DMS153 treated with DMSO at 0.1 percent for 48 hours (cell line): Measurements from ENCODE around the gene ACAD9.
"Not testable (repeated sequence)": the region's sequence is repeated elsewhere in the genome, so short reads cannot be mapped to it uniquely, and the experiment has no call there.

Source experiments
- DNase-seq: peaks from one replicate; lab custom pipeline; 2025; ENCODE audit not compliant: unreplicated experiment; lab: John Stamatoyannopoulos, UW

The ACAD9 gene

DNA sequence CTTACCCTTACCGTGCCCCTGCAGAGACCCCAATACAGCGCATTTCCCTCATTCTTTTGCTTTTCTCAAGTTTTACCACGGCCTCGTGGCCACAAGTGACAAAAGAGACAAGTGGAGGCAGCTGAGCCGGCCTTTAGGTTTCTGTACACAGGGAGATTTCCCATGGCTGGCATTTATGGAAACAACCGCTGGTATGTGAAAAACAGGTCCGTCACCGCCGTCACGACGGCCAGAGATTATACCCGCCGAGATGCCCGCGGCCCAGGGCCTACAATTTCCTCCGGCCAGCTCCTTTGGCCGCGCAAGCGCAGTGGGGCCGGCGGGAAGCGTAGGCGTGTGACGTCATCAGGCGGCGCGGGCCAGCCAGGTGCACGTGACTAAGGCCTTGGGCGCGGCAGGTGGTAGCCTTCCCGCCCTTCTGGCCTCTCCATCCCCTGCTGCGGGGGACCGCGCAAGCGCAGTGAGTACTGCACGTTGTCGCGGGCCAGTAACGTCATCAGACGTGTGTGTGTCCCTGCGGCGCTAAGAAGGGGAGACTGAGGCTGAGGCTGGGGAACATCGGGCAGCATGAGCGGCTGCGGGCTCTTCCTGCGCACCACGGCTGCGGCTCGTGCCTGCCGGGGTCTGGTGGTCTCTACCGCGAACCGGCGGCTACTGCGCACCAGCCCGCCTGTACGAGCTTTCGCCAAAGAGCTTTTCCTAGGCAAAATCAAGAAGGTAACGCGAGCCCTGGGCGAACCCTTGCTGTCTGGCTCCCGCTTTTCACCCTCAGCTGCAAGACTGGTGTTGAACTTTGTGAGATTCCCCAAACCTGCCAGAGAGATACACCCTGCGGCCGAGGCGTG, at the start of gene ACAD9:
ACAD9 (plus strand) TSS at position 496 of the 845 bp plus-strand sequence; CDS start at position 568, 72 bp downstream.
- DNase-seq = peak; percentile 97

- not testable (repeated sequence) for DNase-seq
These were observed 49.3 kb upstream of the ACAD9 start for GRCh38 chr3:128829925-128830625.

DNA sequence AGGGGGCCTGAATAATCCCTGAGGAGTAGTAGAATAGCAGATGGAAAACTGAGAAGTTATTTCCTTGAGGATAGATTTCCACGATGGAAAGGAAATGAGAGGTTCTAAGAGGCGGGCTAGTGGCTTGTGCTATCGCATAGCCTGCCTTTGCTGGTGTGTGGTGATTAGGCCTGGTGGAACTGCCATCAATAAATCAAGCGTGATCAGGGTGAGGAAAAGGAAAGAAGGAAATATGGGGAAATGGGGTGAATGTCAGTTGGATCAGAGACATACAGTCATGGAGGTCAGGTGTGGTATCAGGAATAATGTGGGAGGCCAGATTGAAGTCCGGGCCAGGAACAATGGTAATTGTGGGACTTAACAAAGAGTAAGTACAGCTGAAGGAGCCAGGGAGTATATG, 48.7 kb upstream of the ACAD9 start:
- DNase-seq = not testable (repeated sequence)

DNA sequence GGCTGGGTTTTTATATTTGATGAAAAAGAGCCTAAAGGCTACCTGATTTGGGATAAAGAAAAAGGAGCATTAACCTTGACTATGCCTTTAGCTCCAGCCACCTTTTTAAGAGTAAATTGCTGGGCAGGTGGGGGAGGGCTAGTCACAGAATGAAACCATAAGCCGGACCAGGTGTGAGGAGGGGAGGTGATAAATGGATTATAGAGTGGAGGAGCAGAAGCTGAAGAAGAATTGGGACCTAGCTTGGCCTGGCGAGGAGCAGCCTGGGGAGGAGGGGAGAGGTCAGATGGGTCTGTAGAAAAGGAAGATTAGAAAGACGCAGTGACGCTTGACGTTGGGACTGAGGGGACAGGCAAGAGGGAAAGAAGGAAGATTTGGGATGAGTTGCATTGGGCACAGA, 46.4 kb upstream of the ACAD9 start:
- not testable (repeated sequence) for DNase-seq

DNA sequence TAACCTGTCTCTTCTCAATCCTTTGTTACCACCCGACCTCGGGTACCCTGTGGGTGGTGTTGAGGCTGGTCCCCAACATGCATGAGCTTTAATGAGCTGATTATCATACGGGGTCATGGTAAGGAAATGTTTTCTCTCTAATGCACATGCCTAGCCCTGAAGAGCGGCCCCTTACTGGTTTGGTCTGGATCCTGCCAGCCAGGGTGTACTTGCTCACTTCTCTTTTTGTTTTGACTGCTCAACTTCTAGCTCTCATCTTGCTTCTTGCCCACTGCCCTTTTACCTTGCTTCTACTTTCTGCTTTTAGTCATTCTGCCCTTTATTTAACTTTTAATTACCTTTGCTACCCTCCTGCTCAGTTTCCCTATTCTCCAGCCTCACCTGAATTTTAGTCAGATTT, 44.3 kb upstream of the ACAD9 start:
- no peak for DNase-seq

GRCh38 chr3:128841926-128842920, 37.2 kb upstream of the ACAD9 start:
- DNase-seq = no peak

DNA sequence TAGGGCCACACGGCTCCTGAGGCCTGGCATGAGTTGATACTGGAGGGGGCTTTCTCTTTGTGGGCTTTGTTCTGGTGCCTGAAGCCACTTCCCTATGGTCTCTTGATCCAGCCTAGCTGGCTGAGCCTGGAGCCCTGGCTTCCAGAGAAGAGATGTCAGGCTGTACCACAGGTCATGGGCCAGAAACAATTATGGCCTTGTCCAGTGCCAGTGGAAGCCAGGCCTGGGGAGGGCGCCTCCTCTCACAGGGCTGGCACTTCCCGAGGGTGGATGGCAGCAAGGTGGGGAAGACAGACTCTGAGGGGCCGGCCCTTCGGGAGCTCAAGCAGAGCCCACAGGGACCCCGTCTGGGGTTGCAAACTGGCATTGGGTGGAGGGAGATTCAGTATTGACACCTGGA, 34.9 kb upstream of the ACAD9 start:
- no peak for DNase-seq

GRCh38 chr3:128845119-128845777, 34.2 kb upstream of the ACAD9 start:
- no peak for DNase-seq

GRCh38 chr3:128845778-128846485, 33.5 kb upstream of the ACAD9 start:
- DNase-seq = peak; percentile 76

DNA sequence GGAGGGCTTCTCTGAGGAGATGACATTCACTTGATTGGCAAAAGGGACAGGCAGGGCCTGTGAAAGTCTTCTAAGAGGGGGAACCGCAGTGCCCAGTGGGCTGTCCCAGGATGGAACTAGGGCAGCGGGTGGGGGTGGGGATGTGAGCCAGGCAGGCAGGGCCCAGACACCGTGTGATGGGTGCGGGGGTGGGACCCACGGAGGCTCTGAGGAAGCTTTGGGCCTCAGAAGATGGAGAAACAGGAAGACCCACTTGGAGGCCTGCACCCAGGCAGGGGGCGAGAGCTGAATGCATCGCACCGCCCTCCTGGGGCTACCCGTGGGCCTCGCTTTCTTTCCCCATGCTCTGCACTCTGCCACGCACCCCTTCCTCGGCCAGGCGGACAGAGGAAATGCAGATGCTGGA, 32.9 kb upstream of the ACAD9 start:
- DNase-seq = no peak

DNA sequence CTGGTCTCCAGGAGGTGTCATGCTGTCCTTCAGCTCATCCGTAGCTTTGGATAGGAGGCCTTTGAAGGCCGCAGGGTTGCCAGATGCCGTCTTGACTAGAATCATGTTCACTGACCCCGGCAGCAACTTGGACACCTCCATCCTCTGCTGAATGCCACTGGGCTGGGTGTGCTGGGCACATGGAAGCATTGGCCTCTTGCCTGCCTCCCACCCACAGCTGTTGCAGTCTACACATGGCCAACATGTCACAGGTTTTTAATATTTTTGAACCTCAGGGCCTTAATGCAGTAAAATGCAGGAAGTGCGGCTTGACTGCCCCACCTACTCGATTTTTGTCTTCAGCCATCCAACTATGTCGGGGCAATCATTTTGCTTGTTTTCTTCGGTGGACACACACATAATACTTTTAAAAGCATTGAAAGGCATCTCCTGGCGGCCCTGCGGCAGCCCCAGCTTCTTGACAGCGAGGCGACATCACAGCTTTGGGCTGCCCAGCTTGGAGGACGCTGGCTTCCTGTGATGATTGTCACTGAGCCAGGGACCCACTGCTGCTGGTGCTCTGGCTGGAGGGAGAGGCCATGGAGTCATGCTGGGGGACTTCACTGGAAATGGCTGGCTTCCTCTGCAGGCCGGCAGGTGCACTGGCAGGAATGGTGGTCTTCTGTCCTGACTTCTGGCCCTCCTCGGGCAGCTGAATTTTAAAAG, 31.6 kb upstream of the ACAD9 start:
- no peak for DNase-seq

- DNase-seq = no peak
These were observed 30.5 kb upstream of the ACAD9 start for GRCh38 chr3:128848936-128849335.

- DNase-seq = no peak
These were observed 29.4 kb upstream of the ACAD9 start for GRCh38 chr3:128849911-128850455.

- no peak for DNase-seq
These were observed 28.9 kb upstream of the ACAD9 start for GRCh38 chr3:128850544-128850943.

GRCh38 chr3:128851601-128852000, 27.8 kb upstream of the ACAD9 start:
- no peak for DNase-seq

DNA sequence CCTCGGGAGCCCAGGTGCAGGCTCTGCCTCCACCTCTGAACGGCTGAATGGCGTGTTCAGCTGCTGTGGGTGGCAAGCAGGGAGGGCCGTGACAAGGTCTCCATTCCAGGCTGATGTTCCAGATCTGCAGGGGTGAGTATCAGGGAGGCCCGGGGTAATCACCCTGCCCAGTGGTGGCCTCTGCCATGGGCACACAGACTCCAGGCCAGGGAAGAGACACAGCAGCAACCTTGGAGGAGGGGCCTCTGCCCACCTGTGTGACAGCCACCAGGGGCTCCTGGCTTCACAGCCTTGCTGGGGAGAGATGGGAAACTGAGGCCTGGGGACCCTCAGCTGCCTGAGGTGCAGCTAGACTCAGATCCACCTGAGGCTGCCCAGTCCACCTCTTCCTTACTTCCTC, 25.6 kb upstream of the ACAD9 start:
- DNase-seq = no peak

DNA sequence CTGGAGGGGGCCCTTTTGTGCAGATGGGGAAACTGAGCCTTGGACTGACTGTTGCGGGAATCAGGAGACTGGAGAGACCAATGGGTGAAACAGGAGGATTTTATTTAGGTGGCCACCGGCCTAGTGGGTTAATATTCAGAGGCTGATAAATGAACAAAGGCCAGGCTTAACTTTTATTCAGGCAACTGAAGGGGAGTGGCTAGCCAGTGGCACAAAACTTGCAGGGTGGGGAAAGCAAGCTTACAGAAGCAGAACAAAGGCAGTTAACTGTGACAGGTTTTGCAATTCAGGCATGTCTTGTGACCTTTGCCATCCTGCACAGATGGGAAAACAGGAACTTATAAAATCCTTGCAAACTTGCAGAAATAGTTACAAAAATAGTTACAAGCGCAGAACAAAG, 24.9 kb upstream of the ACAD9 start:
- no peak for DNase-seq

- DNase-seq = no peak
These were observed 23.9 kb upstream of the ACAD9 start for GRCh38 chr3:128855569-128855968.

DNA sequence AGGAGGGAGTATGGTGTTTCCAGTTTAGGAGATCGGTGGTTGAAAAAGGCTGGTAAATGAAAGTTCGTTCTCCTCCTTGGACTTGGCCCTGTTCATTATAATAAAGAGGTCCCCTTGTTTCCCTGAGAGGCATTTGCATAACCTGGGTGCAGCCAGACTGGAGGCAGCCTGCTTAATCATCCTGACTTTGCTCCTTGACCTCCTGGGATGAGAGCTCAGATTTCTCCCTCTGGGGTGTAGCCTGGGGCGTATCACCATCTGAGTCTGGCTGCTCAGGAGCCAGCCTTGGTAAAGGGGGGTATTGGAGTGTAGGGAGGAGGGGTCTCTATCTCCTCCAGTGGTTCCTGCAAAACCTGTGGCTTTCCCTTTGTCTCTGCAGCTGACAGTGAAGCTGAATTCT, 21.3 kb upstream of the ACAD9 start:
- DNase-seq = no peak
